CD4-positive, alpha-beta T cell treated with Interleukin-1 beta for 1 hour (primary cell): ENCODE measurements around the gene PTP4A1.

Experiments
- DNase-seq, 2 donors: peaks; one replicate each; pipeline ENCODE4 v3.0.0-alpha.2; 2020 to 2022

PTP4A1 gene

DNA sequence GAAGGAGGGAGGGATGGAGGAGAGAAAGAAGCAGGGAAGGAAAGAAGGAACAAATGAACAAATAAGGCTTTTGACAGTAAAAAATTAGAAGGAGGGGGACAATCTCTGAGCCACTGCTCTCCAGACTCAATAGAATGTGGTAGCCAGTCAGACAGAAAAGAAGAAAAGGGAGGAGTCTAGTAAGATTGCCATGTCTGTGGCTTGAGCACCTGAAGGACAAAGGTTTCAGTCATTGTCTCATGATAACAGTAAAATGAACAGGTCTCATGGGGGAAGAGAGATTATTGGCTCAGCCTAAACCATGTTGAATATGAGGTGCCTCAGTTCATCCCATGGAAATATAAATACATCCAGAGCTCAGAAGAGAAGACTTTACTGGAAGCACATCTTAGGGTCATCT is 14.0 kb upstream of the PTP4A1 start:
- no peak for DNase-seq

DNA sequence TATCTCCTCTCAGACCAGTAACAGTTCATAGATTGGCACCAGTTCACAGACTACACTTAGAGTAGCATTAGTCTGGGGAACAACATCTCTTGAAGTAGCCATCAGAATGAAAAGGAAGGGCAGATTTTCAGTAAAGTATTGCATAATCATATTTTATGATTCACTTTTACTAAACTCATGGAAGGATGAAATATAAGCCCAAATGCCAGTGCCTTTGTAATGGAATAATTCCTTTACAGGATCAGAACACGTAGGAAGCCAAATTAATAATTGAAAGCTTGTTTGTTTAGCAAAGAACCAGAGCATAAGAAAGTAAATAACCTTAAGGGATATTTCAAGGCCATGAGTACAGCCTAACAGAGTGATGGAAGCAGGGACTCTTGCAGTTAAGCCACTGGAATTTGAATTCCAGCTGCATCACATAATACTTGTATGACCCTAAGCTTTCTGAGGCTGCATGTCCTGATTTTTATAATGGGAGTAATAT is 11.4 kb upstream of the PTP4A1 start:
- no peak for DNase-seq

DNA sequence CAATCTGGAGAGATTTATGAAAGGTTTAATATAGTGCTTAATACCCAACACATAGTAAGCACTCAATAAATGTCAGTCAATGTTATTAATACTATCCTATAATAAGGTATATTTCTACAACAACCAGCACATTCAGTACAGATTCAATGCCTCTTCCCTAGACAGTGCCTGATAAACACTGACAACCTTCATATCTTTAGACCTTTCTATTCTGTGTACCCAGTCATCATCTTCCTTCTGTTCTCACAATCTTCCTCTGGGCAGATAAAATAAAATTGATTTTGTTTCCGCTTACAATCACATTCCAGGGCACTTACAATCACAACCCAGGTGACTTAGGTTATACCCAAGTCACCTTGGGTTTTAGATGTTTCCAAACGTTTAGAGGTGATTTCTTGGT is 11.0 kb upstream of the PTP4A1 start:
- no peak for DNase-seq

DNA sequence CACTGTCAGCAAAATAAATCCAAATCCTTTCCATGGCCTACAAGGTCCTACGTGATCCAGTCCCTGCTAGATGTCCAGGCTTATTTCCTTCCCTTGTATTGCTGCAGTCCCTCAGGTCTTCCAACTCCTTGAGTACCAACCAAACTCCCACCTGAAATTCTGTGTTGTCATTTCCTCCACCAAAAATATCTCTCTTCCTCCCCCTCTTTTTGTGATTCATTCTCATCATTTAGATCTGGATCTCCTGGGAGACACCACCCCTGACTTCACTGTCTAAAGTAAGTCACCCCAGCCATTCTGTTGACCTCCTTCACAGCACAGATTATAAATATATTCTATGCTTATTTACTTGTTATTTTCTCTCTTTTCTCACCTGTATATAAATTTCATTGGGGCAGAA is 9.0 kb upstream of the PTP4A1 start:
- no peak for DNase-seq

DNA sequence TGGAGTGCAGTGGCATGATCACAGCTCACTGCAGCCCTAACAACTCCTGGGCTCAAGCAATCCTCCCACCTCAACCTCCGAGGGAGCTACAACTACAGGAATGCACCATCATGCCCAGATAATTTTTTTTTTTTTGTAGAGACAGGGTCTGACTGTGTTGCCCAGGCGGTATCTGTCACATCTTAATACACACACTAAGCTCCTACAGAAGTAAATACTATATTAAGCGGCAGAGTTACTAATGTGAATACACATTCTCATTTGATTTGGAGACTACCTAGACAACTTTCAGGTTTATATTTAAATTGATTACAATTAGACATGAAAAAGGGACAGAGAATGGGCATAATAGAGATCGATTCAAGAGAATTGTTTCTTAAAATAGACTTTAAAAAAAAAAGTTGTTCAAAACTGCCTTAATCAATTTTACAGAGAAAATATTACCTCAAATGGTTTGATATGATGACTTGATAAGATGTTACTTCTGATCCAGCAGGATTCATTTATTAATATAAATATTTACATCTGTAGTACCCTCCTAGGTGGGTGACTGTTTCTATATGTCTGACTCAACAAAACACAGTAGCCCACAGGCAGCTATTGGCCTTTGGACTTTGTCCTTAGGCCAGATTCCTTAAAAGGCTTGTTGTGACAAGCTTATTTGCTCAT is 7.1 kb upstream of the PTP4A1 start:
- no peak for DNase-seq

DNA sequence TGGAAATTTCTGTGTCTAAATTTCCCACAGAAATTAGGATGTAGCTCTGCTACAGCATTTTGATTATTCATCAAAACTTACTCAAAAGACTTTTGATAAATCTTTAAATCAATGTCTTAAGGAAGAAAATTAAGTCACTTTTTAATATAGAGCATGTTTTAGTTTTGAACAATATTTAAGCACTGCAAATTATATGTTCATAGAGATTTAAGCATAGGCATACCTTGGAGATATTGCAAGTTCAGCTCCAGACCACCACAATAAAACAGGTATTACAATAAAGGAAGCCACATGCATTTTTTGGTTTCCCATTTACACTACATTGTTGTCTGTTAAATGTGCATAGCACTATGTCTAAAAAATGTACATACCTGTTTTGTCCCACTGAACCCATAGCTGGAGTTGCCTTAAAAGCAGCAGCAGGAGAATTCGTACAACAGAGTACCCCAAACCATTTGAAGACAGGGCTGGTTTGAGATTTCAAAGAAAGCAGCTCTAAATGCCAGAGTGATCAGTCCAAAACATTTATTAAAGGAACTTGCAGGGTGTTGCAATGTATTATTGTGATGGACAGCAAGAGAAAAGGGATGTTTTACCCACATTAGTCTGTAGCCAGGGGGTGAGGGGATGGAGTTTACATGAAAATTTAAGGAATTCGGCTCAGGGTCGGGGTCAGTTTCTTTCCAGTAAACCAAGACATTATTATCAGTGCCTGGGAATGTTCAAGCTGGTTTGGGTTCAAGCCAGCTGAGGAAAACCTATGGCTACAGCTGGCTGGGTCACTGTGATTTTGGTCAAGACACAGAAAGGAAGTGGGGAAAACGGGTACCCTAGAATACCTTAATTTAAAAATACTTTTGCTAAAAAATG is 6.3 kb upstream of the PTP4A1 start:
- DNase-seq = no peak

DNA sequence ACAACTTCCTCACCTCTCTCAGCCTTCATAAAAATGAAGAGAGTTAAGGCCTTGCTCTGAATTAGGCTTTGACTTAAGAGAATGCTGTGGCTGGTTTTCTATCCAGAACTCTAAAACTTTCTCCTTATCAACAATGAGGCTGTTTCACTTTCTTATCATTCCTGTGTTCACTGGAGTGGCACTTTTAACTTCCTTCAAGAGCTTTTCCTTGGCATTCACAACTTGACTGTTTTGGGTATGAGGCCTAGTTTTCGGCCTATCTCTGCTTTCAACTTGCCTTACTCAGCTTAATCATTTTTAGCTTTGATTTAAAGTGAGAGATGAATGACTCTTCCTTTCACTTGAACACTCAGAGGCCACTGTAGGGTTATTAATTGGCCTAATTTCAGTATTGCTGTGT is 4.3 kb upstream of the PTP4A1 start:
- DNase-seq = no peak

DNA sequence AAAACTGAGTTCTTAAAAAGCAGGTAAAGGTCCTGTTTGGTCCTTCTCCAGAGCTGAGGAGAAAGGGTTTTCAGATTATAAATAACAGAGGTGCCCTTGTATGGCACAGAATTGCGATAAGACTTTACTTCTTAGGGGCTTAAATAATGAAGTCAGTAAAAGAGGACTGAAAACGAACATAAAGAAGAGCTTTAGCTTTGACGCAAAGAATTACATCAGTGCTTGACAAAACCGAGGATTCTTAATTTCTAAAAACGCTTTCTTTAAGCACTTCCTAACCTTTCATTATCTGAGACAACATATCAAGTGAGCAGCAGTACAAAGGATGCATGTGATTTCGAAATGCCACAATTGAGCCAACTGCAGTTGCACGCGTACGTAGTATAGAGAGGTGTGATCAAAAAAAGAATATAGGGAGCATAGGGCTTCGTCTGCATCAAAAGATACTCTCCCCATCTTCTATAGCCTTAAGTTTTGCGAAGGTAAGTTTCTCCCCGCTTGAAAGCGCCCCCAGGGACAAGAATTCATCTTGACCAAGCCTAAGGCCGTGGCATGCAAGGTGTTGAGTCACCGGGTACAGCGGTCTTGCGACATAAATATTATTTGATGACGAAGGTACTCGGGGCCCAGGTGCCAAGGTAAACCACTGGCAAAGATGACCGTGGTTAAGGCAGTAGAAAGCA is 778 bp upstream of the PTP4A1 start:
- peak in 1 of 2 donors; percentile 63 for DNase-seq

DNA sequence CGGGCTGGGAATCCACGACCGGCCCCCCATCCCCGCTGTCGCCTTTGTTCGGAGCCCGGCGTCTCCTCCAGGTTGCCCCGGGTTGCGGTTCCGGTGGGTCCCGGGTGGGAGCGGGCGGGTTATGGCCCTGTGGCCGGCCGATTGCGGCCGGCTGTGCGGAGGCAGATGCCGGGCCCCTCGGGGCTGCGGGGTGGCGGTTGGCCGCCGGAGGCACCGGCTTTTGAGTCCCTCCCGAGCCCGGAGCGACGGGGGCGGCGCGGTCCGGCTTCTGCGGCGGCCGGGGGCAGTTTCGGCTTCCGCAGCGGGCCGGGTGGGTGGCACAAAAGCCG is 431 bp downstream of the PTP4A1 start:
- DNase-seq = no peak

DNA sequence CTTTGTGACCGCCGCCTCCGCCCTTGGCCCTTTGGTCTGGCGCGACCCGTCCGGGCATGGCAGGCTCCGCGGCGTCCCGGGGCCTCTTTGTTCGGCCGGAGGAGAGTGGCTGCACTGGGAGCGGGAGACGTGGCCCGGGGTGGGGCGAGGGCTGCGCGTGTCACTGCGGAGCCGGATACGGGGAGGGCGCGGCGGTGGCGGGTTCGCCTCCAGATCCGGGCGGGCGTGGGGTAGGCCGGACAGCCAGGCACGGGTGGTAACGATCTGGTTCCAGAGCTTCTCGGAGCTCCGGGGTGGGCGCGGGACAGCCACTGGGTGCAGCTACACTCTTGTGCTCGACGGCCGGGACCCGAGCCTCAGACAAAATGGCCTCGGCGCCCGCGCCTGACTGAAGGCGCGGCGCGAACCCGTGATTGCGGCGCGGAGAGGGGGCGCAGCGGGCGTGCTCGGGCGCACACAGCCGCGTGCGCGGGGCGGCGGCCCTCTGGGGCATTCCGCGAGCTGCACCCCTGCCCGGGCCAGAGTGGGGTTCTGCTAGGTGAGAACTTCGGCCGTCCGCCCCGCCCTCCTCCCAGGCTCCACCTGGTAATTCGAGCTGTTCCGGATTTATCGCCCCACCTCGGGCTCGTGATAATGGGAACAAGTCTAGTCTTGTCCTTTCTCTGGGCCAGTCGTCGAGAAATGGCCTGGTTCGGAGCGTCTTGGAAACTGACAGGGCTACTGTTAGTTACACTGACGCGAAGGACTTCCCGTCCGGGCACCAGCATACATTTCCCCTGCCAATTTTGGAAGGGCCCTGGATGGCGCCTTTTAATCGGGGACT is 1.0 kb downstream of the PTP4A1 start:
- DNase-seq = peak; percentile 74 to 75

DNA sequence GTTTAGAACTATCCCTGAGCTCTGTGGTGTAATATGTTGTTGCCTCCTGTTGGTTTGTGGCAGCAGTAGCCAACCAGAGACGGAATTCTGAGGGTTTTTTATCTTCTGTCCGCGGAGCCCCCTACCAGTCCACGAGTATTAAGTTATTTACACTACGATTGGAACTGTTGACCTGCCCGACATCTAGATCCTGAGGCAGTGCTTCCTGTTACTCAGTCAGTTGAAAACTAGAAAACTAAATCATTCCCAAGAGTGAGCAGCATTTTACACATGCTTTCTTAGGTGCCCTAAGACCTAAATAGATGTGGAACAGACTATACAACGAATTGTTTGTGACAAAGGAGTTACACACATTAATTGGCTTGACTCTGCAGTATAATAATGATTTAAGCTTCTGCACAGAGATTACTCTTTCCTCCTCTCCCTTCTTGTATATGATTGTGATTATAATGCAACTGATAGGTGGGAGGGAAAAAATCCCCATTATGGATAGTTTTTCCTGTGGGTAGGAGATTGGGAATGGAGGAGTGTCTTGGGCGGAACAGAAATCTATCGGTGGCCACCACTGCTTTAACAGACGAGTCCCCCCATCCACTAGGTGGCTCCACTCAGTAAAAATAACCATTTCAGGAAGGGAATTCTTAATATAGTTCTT is 1.7 kb downstream of the PTP4A1 start:
- peak; percentile 22 to 67 for DNase-seq

DNA sequence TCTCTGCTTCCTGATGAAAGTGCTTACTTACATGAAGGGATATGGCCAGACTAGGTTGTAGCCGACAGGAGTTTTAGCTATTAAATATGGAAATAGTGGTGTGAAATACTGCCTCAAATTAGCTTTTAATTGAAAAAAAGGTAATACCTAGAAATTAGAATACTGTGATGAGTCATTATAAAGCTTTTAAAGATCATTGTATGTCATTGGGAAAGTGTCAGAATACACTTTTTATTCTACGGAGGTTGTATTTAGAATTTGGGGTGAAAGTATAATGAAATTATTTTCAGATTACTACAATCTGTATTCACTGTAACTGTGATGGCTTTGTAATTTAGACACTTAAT is 2.2 kb downstream of the PTP4A1 start:
- DNase-seq = no peak

DNA sequence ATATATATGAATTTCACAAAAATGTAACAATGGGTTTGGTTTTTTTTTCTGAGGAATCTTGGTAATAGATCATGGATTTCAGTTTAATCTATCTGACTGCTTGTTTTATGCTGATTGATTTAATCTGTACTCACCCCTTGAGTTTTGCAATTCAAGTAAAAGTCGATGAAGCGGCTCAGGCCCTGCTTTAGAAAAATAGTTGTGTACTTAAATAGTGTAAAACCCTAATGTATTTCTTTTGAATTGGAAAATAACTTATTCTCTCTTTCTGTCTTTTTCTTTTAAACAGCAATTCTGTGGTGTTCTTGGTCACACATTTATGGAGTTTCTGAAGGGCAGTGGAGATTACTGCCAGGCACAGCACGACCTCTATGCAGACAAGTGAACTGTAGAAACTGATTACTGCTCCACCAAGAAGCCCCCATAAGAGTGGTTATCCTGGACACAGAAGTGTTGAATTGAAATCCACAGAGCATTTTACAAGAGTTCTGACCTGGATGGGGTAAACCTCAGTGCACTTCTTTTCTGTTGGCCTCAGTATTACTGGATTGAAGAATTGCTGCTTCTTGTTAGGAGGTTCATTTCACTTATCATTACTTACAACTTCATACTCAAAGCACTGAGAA is 4.0 kb downstream of the PTP4A1 start:
- no peak for DNase-seq

DNA sequence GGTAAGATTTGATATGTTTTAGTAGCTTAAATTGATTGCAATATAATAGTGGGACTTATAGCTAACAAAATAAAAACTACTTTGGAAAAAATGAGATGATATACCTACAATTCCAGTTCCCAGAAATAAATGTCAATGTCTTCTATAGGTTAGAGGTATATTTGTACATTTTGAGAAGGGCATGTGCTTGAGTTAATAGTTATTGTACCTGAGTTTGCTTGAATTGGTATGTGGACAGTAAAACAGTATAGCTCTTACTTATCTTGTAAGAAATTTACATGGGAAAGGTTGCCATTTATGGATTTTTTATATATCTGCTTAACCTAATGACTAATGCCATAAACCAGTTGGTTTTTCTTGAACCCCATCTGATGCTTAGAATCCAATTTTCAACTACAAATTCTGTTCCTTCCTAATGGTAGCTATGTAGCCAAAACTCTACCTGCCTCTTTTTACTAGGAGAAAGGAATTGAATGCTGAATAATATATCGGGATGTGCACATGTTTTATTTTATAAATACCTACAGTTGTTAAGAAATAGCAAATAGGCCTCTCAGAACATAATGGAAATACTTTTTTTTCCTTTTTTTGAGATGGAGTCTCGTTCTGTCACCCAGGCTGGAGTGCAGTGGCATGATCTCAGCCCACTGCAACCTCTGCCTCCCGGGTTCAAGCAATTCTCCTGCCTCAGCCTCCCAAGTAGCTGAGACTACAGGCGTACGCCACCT is 4.9 kb downstream of the PTP4A1 start:
- DNase-seq = no peak

DNA sequence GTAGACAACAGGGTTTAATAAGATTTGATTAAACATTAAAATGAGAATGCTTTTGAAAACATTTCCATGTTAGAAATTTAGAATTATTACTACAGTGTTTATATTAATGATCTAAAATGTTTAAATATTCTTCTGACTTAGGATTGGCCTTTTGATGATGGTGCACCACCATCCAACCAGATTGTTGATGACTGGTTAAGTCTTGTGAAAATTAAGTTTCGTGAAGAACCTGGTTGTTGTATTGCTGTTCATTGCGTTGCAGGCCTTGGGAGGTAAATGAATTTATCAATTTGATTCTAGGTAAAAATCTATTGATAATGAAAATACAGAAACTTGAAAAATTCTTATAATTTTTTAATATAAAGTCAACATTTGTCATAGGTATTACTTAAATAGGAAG is 6.5 kb downstream of the PTP4A1 start:
- no peak for DNase-seq

DNA sequence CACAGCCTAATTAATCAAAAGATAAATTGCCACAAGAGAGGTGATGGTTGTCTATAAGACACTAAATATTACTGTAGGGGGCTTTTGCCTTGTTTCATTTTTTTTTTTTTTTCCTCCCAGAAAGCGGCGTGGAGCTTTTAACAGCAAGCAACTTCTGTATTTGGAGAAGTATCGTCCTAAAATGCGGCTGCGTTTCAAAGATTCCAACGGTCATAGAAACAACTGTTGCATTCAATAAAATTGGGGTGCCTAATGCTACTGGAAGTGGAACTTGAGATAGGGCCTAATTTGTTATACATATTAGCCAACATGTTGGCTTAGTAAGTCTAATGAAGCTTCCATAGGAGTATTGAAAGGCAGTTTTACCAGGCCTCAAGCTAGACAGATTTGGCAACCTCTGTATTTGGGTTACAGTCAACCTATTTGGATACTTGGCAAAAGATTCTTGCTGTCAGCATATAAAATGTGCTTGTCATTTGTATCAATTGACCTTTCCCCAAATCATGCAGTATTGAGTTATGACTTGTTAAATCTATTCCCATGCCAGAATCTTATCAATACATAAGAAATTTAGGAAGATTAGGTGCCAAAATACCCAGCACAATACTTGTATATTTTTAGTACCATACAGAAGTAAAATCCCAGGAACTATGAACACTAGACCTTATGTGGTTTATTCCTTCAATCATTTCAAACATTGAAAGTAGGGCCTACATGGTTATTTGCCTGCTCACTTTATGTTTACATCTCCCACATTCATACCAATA is 7.8 kb downstream of the PTP4A1 start:
- no peak for DNase-seq

DNA sequence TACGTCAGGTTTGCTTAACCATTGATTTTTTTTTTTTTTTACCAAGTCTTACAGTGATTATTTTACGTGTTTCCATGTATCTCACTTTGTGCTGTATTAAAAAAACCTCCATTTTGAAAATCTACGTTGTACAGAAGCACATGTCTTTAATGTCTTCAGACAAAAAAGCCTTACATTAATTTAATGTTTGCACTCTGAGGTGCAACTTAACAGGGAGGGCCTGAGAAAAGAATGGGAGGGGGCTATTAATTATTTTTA is 8.4 kb downstream of the PTP4A1 start:
- no peak for DNase-seq

DNA sequence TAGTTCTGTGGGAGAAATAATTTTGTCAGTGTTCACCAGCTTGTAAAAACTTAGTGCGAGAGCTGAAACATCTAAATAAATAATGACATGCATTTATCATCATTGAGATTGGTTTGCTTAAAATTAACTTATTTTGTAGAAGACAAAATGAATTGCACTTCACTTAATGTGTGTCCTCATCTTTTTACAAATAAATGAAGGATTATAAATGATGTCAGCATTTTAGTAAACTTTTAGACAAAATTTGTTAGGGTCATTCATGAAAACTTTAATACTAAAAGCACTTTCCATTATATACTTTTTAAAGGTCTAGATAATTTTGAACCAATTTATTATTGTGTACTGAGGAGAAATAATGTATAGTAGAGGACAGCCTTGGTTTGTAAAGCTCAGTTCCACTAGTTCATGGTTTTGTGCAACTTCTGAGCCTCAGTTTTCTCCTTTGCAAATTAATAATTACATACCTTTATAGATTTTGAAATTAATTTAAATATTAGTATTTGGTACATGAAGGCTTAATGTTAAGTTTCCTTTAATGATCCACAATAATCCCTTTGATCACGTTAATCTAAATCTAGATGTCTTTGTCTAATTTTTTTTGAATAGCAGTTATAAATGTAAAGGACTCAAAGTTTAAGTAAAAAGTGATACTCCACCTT is 9.2 kb downstream of the PTP4A1 start:
- no peak for DNase-seq

DNA sequence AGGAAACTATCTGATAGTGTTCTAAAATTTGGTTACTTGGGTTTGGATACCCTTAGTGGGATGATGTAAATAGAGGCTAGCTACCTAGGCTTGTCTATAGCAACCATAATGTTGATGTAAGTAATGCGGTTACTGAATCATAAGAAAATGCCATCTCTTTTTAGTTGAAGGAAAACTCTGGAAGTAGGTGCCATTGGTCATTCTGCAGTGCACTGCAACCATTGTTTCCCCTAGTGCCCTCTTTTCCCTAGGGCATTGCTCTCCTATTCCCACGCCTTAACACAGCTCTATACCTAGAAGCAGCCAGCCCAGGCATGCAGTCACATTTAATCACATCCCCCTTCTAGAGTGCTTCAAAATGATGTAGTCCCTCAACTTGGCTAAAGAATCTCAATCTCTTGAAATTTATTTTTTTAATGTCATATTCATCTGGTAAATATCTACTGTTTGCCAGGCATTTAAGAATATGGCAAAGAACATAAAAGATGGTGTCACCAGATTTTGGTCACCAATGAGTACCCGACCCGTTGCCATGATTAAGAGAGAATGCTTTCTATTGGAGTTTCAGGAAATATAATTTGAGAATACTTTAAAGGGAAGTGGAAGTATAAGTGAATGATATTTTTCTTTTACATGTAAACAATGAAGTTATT is 10.4 kb downstream of the PTP4A1 start:
- no peak for DNase-seq

DNA sequence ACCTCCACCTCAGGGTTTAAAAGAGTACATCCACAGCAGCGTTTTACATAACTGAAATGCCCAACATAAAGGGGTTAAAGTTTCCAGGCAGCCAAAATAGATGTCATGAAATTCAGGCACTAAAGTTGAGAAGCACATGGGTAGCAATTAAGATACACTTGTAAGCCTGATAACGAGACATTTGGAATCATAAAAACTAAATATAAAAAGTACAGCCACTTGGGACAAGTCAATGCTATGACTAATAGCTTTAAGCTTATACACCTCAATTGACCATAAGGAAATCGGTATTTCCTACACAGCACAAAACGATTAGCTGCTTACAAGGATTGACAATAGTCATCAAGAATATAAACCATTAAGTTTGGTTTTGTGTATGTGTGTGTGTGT is 11.8 kb downstream of the PTP4A1 start:
- DNase-seq = no peak
